GM23338 (cell line): ENCODE measurements around the gene EVI5L. TPM values are rescaled to one million over a fixed set of nuclear protein-coding genes. Genes with fewer than 3 reads are reported as not detected.

Experiments used
- ATAC-seq: fragments of 200-7000 bp; cut with Tn5 transposase; 3 replicates; pipeline ENCODE4 v1.9.1; 2020
- DNase-seq: peaks from one replicate; pipeline ENCODE4 v3.0.0-alpha.2; 2015; ENCODE audit warnings: low spot score
- H2AFZ ChIP-seq: fragments of 200-600 bp; sonication (generic); 2 replicates; pipeline ENCODE4 v1.8.0; 2016; ENCODE audit warnings: antibody characterized with exemption, mild to moderate bottlenecking, moderate library complexity
- H3F3A ChIP-seq: fragments of 200-600 bp; sonication (generic); replicated peaks from 2 replicates; pipeline ENCODE4 v1.8.0; 2017; ENCODE audit warnings: antibody characterized with exemption, mixed run types, low read depth
- H3K27ac ChIP-seq: fragments of 200-600 bp; sonication (generic); 2 replicates; pipeline ENCODE4 v1.6.1; 2016; ENCODE audit warnings: low read depth
- H3K27me3 ChIP-seq: fragments of 200-600 bp; sonication (generic); 2 replicates; pipeline ENCODE4 v1.8.0; 2016; ENCODE audit warnings: mild to moderate bottlenecking, mixed run types, moderate library complexity; ENCODE audit not compliant: insufficient read depth
- H3K36me3 ChIP-seq: fragments of 200-600 bp; sonication (generic); 2 replicates; pipeline ENCODE4 v1.8.0; 2016; ENCODE audit warnings: mild to moderate bottlenecking; ENCODE audit not compliant: insufficient read depth
- H3K4me1 ChIP-seq: fragments of 200-600 bp; sonication (generic); 2 replicates; pipeline ENCODE4 v1.8.0; 2016; ENCODE audit warnings: mild to moderate bottlenecking, moderate library complexity; ENCODE audit not compliant: insufficient read depth
- H3K4me2 ChIP-seq: fragments of 200-600 bp; sonication (generic); 2 replicates; pipeline ENCODE4 v1.7.1; 2017; ENCODE audit warnings: mixed run types
- H3K4me3 ChIP-seq: fragments of 200-600 bp; sonication (generic); 2 replicates; pipeline ENCODE4 v1.6.1; 2016; ENCODE audit warnings: mixed run types
- H3K79me2 ChIP-seq: fragments of 200-600 bp; sonication (generic); replicated peaks from 2 replicates; pipeline ENCODE4 v1.8.0; 2017; ENCODE audit warnings: mild to moderate bottlenecking; ENCODE audit not compliant: insufficient read depth
- H3K9me2 ChIP-seq: fragments of 200-600 bp; sonication (generic); 2 replicates; pipeline ENCODE4 v1.8.0; 2017; ENCODE audit not compliant: insufficient read depth
- H4K20me1 ChIP-seq: fragments of 200-600 bp; sonication (generic); replicated peaks from 2 replicates; pipeline ENCODE4 v1.8.0; 2017; ENCODE audit warnings: mild to moderate bottlenecking; ENCODE audit not compliant: insufficient read depth
- H3K27ac Mint-ChIP-seq: 2 replicates; pipeline ENCODE4 v1.8.0; 2020; ENCODE audit warnings: inconsistent platforms, mild to moderate bottlenecking, moderate library complexity, mixed read lengths
- H3K27me3 Mint-ChIP-seq: 3 replicates; pipeline ENCODE4 v1.8.0; 2022; ENCODE audit warnings: low read depth, mild to moderate bottlenecking, moderate library complexity, mixed read lengths, inconsistent platforms; ENCODE audit not compliant: insufficient read depth, poor library complexity
- H3K36me3 Mint-ChIP-seq: 3 replicates; pipeline ENCODE4 v1.8.0; 2021; ENCODE audit warnings: low read depth, mild to moderate bottlenecking, inconsistent platforms, moderate library complexity, mixed read lengths
- H3K4me1 Mint-ChIP-seq: 3 replicates; pipeline ENCODE4 v1.8.0; 2020; ENCODE audit warnings: mild to moderate bottlenecking, inconsistent platforms, mixed read lengths
- H3K4me3 Mint-ChIP-seq: 3 replicates; pipeline ENCODE4 v1.8.0; 2021; ENCODE audit warnings: moderate library complexity, mild to moderate bottlenecking, inconsistent platforms, mixed read lengths
- H3K9me3 Mint-ChIP-seq: 3 replicates; pipeline ENCODE4 v1.8.0; 2020; ENCODE audit warnings: moderate library complexity, mild to moderate bottlenecking, inconsistent platforms, mixed read lengths
- CREB1 ChIP-seq: fragments of 250-450 bp; sonication (Bioruptor Pico); IDR thresholded peaks from 2 replicates; pipeline ENCODE4 v1.5.0; 2020; ENCODE audit warnings: low read depth, mild to moderate bottlenecking, moderate library complexity
- EZH2 ChIP-seq: fragments of 200-600 bp; sonication (generic); IDR thresholded peaks from one replicate; pipeline ENCODE4 v1.8.0; 2017; ENCODE audit warnings: antibody characterized with exemption, mild to moderate bottlenecking, low read depth; ENCODE audit not compliant: unreplicated experiment
- EZH2phosphoT487 ChIP-seq: fragments of 200-600 bp; sonication (generic); IDR thresholded peaks from one replicate; pipeline ENCODE4 v1.8.1; 2018; ENCODE audit warnings: antibody characterized with exemption; ENCODE audit not compliant: unreplicated experiment
- NANOG ChIP-seq: IDR thresholded peaks from 2 replicates; pipeline ENCODE4 v1.6.1; 2016; ENCODE audit warnings: antibody characterized with exemption, borderline replicate concordance
- POLR2AphosphoS5 ChIP-seq: IDR thresholded peaks from 2 replicates; pipeline ENCODE4 v1.6.1; 2016; ENCODE audit warnings: antibody characterized with exemption, low read depth
- STAT1 ChIP-seq: IDR thresholded peaks from one replicate; pipeline ENCODE4 v1.6.1; 2016; ENCODE audit warnings: antibody characterized with exemption; ENCODE audit not compliant: unreplicated experiment
- ZNF114 ChIP-seq: fragments of 250-450 bp; sonication (Bioruptor Pico); IDR thresholded peaks from 2 replicates; pipeline ENCODE4 v1.5.0; 2020; ENCODE audit warnings: mild to moderate bottlenecking, moderate library complexity
- ZNF331 ChIP-seq: fragments of 250-450 bp; sonication (Bioruptor Pico); IDR thresholded peaks from 2 replicates; pipeline ENCODE4 v1.5.0; 2020; ENCODE audit warnings: low read depth, mild to moderate bottlenecking, moderate library complexity
- polyA plus RNA-seq: library from polyadenylated mRNA; unstranded; fragments of >200 nt; fragmentation: Nextera tagmentation; extraction: Ambion mirVana; gene quantifications from 2 replicates; pipeline ENCODE4 v1.2.1, GENCODE V29; 2016
- total RNA-seq: library from RNA; depleted of rRNA; stranded (reverse); fragments of >200 nt; shearing (Covaris generic); gene quantifications from 2 replicates; pipeline ENCODE4 v1.2.3, GENCODE V29; 2014
- TF ChIP-seq, protein P1 (sequence below), 2 experiments: fragments of 200-600 bp in 1 of 2; sonication (generic) in 1 of 2; conservative IDR thresholded peaks; 2 replicates each; pipeline versions ENCODE4 v1.5.1 to v1.6.1; 2016 to 2017; ENCODE audit warnings: antibody characterized with exemption in 2 of 2, low read depth in 2 of 2, mild to moderate bottlenecking in 2 of 2, moderate library complexity in 1 of 2
- TF ChIP-seq, protein P2 (sequence below): IDR thresholded peaks from 2 replicates; pipeline ENCODE4 v1.6.1; 2016; ENCODE audit warnings: antibody characterized with exemption
- TF ChIP-seq, protein P3 (sequence below): fragments of 250-450 bp; sonication (Bioruptor Pico); IDR thresholded peaks from 2 replicates; pipeline ENCODE4 v1.5.0; 2020; ENCODE audit warnings: mild to moderate bottlenecking, moderate library complexity

EVI5L gene
- total and polyA plus RNA-seq, 2 experiments from 2014 or later: 4.5 to 16.2 TPM

DNA sequence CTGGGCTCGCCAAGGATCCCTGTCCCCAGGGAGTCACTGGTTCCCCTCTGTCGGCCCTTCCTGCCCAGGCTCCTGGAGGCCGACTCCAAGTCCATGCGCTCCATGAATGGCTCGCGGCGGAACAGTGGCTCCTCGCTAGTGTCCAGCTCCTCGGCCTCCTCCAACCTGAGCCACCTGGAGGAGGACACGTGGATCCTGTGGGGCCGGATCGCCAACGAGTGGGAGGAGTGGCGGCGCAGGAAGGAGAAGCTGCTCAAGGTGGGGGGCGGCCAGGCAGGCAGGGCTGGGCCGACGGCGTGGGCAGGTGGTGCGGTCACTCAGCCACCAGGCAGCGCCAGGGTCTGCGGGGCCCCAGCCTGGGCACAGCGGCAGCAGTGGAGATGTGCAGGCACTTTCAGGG, 17.6 kb downstream of the EVI5L start:
- Mint-ChIP-seq H3K36me3 (no peaks in the 10 kb centered on the region; the same call in 2 of the 3 replicates), H3K9me3 (no peaks in the 10 kb centered on the region), H3K27ac (no peak overlapping the region), H3K4me3 (no peak overlapping the region), H3K4me1 (no peaks in the 10 kb centered on the region; the same call in 2 of the 3 replicates), H3K27me3 (peaks cover 9% of the 10 kb centered on the region)
- Histone ChIP-seq H3K4me2 (no peak overlapping the region), H3F3A (peaks cover 9% of the 10 kb centered on the region), H3K4me3 (no peak overlapping the region), H3K27me3 (no peaks in the 10 kb centered on the region), H3K79me2 (no peaks in the 10 kb centered on the region), H3K4me1 (no peaks in the 10 kb centered on the region), H2AFZ (no peak overlapping the region), H3K27ac (no peak overlapping the region), H4K20me1 (no peaks in the 10 kb centered on the region), H3K36me3 (no peaks in the 10 kb centered on the region), H3K9me2 (no peaks in the 10 kb centered on the region)
- TF ChIP-seq EZH2phosphoT487: no peak
- no peak for ATAC-seq
- no peak for DNase-seq

DNA sequence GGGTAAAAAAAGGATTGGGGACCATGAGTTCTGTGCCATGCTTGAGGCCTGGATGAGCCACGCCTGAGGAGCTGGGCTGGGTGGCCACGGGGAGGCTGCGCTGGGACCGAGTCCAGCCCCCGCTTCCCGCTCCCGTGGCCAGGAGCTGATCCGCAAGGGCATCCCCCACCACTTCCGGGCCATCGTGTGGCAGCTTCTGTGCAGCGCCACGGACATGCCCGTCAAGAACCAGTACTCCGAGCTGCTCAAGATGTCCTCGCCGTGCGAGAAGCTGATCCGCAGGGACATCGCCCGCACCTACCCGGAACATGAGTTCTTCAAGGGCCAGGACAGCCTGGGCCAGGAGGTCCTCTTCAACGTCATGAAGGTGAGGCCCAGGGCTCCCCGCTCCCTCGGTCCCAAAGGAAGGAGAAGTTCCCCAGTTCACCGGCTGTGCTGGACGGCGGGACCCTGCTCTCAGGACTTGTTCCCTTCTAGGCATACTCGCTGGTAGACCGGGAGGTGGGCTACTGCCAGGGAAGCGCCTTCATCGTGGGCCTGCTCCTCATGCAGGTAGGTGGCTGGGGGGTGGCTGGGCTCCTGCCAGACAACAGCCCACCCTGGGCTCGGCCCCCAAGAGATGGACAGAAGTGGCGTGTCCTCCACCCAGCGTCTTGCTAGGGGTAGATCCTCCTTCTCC, 18.9 kb downstream of the EVI5L start:
- Histone ChIP-seq H3K27me3 (no peaks in the 10 kb centered on the region), H3K4me2 (no peak overlapping the region), H2AFZ (no peak overlapping the region), H3K4me3 (no peak overlapping the region), H4K20me1 (no peaks in the 10 kb centered on the region), H3K9me2 (no peaks in the 10 kb centered on the region), H3K4me1 (peaks cover 6% of the 10 kb centered on the region; the same call in 1 of the 2 replicates), H3K36me3 (no peaks in the 10 kb centered on the region), H3K27ac (no peak overlapping the region), H3F3A (no peaks in the 10 kb centered on the region), H3K79me2 (no peaks in the 10 kb centered on the region)
- Mint-ChIP-seq H3K9me3 (no peaks in the 10 kb centered on the region), H3K4me3 (no peak overlapping the region), H3K4me1 (peaks cover 10% of the 10 kb centered on the region; the same call in 2 of the 3 replicates), H3K36me3 (no peaks in the 10 kb centered on the region; the same call in 2 of the 3 replicates), H3K27me3 (peaks cover 15% of the 10 kb centered on the region), H3K27ac (no peak overlapping the region)
- TF ChIP-seq EZH2phosphoT487: no peak
- TF ChIP-seq POLR2AphosphoS5: no peak
- TF ChIP-seq ZNF331: no peak
- TF ChIP-seq, protein P1, sequence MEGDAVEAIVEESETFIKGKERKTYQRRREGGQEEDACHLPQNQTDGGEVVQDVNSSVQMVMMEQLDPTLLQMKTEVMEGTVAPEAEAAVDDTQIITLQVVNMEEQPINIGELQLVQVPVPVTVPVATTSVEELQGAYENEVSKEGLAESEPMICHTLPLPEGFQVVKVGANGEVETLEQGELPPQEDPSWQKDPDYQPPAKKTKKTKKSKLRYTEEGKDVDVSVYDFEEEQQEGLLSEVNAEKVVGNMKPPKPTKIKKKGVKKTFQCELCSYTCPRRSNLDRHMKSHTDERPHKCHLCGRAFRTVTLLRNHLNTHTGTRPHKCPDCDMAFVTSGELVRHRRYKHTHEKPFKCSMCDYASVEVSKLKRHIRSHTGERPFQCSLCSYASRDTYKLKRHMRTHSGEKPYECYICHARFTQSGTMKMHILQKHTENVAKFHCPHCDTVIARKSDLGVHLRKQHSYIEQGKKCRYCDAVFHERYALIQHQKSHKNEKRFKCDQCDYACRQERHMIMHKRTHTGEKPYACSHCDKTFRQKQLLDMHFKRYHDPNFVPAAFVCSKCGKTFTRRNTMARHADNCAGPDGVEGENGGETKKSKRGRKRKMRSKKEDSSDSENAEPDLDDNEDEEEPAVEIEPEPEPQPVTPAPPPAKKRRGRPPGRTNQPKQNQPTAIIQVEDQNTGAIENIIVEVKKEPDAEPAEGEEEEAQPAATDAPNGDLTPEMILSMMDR (conservative IDR thresholded peaks at IDR 0.05; ENCODE audit: low read depth in 2 of 2): no peak
- no peak for TF ChIP-seq STAT1
- TF ChIP-seq, protein P2, sequence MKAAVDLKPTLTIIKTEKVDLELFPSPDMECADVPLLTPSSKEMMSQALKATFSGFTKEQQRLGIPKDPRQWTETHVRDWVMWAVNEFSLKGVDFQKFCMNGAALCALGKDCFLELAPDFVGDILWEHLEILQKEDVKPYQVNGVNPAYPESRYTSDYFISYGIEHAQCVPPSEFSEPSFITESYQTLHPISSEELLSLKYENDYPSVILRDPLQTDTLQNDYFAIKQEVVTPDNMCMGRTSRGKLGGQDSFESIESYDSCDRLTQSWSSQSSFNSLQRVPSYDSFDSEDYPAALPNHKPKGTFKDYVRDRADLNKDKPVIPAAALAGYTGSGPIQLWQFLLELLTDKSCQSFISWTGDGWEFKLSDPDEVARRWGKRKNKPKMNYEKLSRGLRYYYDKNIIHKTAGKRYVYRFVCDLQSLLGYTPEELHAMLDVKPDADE: no peak
- TF ChIP-seq EZH2: no peak
- no peak for TF ChIP-seq CREB1 (CRISPR knock-in tag)
- TF ChIP-seq NANOG: no peak
- TF ChIP-seq, protein P3, sequence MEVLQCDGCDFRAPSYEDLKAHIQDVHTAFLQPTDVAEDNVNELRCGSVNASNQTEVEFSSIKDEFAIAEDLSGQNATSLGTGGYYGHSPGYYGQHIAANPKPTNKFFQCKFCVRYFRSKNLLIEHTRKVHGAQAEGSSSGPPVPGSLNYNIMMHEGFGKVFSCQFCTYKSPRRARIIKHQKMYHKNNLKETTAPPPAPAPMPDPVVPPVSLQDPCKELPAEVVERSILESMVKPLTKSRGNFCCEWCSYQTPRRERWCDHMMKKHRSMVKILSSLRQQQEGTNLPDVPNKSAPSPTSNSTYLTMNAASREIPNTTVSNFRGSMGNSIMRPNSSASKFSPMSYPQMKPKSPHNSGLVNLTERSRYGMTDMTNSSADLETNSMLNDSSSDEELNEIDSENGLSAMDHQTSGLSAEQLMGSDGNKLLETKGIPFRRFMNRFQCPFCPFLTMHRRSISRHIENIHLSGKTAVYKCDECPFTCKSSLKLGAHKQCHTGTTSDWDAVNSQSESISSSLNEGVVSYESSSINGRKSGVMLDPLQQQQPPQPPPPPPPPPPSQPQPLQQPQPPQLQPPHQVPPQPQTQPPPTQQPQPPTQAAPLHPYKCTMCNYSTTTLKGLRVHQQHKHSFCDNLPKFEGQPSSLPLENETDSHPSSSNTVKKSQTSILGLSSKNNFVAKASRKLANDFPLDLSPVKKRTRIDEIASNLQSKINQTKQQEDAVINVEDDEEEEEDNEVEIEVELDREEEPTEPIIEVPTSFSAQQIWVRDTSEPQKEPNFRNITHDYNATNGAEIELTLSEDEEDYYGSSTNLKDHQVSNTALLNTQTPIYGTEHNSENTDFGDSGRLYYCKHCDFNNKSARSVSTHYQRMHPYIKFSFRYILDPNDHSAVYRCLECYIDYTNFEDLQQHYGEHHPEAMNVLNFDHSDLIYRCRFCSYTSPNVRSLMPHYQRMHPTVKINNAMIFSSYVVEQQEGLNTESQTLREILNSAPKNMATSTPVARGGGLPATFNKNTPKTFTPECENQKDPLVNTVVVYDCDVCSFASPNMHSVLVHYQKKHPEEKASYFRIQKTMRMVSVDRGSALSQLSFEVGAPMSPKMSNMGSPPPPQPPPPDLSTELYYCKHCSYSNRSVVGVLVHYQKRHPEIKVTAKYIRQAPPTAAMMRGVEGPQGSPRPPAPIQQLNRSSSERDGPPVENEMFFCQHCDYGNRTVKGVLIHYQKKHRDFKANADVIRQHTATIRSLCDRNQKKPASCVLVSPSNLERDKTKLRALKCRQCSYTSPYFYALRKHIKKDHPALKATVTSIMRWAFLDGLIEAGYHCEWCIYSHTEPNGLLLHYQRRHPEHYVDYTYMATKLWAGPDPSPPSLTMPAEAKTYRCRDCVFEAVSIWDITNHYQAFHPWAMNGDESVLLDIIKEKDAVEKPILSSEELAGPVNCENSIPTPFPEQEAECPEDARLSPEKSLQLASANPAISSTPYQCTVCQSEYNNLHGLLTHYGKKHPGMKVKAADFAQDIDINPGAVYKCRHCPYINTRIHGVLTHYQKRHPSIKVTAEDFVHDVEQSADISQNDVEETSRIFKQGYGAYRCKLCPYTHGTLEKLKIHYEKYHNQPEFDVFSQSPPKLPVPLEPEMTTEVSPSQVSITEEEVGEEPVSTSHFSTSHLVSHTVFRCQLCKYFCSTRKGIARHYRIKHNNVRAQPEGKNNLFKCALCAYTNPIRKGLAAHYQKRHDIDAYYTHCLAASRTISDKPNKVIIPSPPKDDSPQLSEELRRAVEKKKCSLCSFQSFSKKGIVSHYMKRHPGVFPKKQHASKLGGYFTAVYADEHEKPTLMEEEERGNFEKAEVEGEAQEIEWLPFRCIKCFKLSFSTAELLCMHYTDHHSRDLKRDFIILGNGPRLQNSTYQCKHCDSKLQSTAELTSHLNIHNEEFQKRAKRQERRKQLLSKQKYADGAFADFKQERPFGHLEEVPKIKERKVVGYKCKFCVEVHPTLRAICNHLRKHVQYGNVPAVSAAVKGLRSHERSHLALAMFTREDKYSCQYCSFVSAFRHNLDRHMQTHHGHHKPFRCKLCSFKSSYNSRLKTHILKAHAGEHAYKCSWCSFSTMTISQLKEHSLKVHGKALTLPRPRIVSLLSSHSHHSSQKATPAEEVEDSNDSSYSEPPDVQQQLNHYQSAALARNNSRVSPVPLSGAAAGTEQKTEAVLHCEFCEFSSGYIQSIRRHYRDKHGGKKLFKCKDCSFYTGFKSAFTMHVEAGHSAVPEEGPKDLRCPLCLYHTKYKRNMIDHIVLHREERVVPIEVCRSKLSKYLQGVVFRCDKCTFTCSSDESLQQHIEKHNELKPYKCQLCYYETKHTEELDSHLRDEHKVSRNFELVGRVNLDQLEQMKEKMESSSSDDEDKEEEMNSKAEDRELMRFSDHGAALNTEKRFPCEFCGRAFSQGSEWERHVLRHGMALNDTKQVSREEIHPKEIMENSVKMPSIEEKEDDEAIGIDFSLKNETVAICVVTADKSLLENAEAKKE (CRISPR knock-in tag): no peak
- no peak for TF ChIP-seq ZNF114 (CRISPR knock-in tag)
- DNase-seq: no peak
- ATAC-seq: no peak
